ENCODE measurements around the gene CCDC60.
A peak's percentile ranks its signal among the peaks of the same experiment; 100 is the strongest.

CCDC60 gene

DNA sequence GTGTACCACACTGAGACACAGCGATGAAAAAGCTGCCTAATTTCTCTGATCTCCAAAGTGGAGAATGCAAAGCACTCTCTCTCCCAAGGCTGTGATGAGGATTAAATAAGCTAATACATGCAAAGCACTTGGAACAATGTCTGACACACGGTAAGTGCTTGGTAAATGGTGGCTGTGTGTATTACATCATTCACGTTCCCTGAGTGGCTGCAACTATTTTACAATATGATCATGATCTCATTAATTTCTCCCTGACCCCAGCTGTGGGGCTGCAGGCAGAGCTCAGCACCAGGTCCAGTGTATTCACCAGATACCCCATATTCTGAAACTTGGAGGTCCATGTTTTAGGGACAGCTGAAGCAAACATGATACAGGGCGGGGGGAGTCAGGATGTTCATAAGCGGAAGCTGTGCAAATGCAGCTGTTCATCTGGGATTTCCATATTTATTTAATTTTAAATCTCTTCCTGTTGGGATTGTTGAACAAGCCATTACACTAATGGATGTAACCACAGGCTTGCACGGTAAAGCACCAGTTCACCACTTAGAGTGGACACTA lies 106.4 kb downstream of the CCDC60 start:
- in situ Hi-C loops (cut with MboI; ENCODE audit: low sequenced_read_pairs, unreplicated experiment) = no loop called here
- TF ChIP-seq, protein P1, sequence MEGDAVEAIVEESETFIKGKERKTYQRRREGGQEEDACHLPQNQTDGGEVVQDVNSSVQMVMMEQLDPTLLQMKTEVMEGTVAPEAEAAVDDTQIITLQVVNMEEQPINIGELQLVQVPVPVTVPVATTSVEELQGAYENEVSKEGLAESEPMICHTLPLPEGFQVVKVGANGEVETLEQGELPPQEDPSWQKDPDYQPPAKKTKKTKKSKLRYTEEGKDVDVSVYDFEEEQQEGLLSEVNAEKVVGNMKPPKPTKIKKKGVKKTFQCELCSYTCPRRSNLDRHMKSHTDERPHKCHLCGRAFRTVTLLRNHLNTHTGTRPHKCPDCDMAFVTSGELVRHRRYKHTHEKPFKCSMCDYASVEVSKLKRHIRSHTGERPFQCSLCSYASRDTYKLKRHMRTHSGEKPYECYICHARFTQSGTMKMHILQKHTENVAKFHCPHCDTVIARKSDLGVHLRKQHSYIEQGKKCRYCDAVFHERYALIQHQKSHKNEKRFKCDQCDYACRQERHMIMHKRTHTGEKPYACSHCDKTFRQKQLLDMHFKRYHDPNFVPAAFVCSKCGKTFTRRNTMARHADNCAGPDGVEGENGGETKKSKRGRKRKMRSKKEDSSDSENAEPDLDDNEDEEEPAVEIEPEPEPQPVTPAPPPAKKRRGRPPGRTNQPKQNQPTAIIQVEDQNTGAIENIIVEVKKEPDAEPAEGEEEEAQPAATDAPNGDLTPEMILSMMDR (IDR thresholded peaks at IDR 0.05; ENCODE audit: borderline replicate concordance, control extremely low read depth, extremely low read depth, insufficient read depth, missing control alignments) = no peak
- DNase-seq (ENCODE audit: low spot score) = no peak

DNA sequence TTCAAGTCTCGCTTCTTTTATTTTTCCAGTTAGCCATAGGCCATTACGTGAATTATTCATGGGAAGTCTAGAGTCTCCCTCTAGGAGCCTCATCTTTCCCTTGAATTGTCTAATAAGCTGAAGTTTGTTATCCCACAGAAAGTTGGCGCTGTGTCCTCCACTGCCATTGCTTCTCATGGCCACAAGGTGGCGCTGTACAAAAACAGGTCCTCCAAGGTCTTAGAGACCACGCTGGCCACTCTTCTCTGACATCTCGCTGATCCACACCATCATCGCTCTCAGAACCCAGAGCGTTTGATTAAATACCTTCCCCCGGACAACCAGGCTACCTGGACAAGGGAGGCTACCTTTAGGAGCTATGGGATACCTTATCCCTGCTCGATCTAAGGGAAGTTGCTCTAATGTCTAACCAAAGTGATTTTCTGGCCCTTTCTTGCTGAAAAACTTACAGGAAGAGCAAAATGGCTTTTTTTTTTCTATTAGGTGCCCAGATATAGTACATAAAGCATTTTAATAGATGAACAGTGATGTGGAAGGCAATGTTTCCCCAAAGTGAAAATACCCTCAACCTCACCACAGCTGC lies 110.0 kb downstream of the CCDC60 start:
- TF ChIP-seq, protein P1 (IDR thresholded peaks at IDR 0.05; ENCODE audit: borderline replicate concordance, control extremely low read depth, extremely low read depth, insufficient read depth, missing control alignments) = peak; percentile 94
- DNase-seq (ENCODE audit: low spot score) = peak; percentile 70
- in situ Hi-C loops (cut with MboI; ENCODE audit: low sequenced_read_pairs, unreplicated experiment) = no loop called here

DNA sequence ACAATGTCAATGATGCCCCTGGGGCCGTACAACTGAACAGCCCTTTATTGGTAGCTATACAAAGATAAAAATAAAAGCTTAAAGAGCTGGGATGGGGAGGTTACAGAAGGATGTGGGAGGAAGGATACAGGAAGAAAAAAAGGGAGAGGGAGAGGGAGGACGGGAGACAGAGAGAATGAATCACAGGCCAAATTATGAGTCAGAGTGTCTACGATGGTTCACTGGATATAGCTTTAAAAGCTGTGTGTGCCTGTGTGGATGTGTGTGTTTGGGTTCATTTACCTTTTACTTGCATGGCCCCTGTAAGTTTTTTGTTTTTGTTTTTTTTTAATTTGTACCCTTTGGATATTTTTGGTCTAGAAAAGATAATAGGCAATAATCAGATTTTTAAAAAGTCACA lies 111.9 kb downstream of the CCDC60 start:
- no peak for DNase-seq (ENCODE audit: low spot score)
- TF ChIP-seq, protein P1 (IDR thresholded peaks at IDR 0.05; ENCODE audit: borderline replicate concordance, control extremely low read depth, extremely low read depth, insufficient read depth, missing control alignments) = no peak
- in situ Hi-C loops (cut with MboI; ENCODE audit: low sequenced_read_pairs, unreplicated experiment) = no loop called here

DNA sequence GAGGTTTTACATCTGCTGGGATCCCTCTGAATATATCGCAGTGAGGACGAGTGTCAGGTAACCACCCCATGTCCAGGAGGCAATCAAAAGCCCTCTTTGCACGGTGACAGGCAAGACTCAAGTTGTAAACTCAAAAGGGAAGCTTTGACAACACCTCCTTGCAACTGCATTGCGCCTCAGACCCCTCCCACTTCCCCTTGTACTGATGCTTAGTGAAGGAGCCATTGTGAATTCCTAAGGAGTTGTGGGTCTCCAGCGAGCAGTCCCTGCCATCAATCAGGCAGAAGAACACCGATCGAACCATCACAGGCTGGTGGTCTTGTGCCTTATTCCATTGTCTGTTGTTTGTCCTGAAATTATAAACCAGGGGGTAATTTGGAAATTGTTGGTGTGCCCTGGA lies 112.6 kb downstream of the CCDC60 start:
- in situ Hi-C loops (cut with MboI; ENCODE audit: low sequenced_read_pairs, unreplicated experiment) = no loop called here
- DNase-seq (ENCODE audit: low spot score) = no peak
- TF ChIP-seq, protein P1 (IDR thresholded peaks at IDR 0.05; ENCODE audit: borderline replicate concordance, control extremely low read depth, extremely low read depth, insufficient read depth, missing control alignments) = no peak

DNA sequence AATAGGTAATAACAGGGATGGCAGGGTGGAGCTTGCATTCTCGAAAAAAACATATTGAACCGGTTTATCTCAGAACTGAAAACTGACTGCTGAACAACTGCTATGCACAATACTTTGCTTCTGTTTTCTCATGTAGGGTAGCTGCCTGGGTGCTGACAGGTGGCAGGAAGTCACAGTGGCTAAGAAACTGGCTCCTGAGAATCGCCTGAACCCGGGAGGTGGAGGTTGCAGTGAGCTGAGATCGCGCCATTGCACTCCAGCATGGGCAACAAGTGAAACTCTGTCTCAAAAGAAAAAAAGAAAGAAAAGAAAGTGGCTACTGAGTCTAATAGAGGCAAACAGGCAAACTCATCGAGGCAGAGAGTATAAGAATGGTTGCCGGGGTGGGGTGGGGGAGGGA lies 113.1 kb downstream of the CCDC60 start:
- TF ChIP-seq, protein P1 (IDR thresholded peaks at IDR 0.05; ENCODE audit: borderline replicate concordance, control extremely low read depth, extremely low read depth, insufficient read depth, missing control alignments) = no peak
- in situ Hi-C loops (cut with MboI; ENCODE audit: low sequenced_read_pairs, unreplicated experiment) = no loop called here
- no peak for DNase-seq (ENCODE audit: low spot score)

DNA sequence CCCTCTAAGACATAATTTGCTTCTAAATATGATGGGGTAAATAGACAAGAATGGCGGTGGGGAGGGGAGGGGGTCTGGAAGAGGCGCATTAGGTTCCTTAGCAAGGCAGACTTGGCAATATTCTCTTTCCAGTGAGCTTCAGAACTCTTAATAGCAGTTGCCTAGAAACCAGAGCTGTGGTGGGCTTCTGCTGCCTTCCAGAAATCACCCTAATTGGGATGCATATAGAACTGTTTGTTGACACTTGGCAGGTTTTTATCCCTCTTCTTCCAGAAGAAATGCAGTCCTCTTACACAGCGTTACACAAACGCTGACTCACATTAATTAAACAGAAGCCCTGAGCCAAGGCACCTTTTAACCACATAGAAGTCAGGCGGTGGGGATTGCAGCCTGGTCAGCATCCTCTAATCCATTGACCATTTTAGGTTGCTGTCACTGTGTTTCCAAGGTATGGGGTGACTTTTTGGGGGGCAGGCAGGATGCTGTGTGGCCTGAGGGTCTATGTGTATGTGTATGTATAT lies 114.1 kb downstream of the CCDC60 start:
- in situ Hi-C loops (cut with MboI; ENCODE audit: low sequenced_read_pairs, unreplicated experiment) = no loop called here
- DNase-seq (ENCODE audit: low spot score) = no peak
- TF ChIP-seq, protein P1 (IDR thresholded peaks at IDR 0.05; ENCODE audit: borderline replicate concordance, control extremely low read depth, extremely low read depth, insufficient read depth, missing control alignments) = no peak
